ENCODE measurements around the gene ZSCAN20. TPM values are rescaled to one million over a fixed set of nuclear protein-coding genes. Genes with fewer than 3 reads are reported as not detected.
A peak's percentile ranks its signal among the peaks of the same experiment; 100 is the strongest.

The ZSCAN20 gene
- total and polyA plus RNA-seq, 2 of the 4 experiments (the other 2 are of a cell fraction), result 2.1 to 11.1 TPM

GRCh38 chr1:33428661-33429060 lies 43.8 kb upstream of the ZSCAN20 start:
- H2AK5ac ChIP-seq (ENCODE audit: low read depth, low read length), result no peak overlapping the region
- H4K91ac ChIP-seq (ENCODE audit: insufficient read depth, low read depth, low read length), result no peak overlapping the region
- H3K23ac ChIP-seq (ENCODE audit: low read depth, low read length), result 0 out of 2 replicates have a peak overlapping the region, but pooled peaks have one; percentile 32
- dilution Hi-C loops (cut with HindIII; ENCODE audit: low sequenced_read_pairs, unreplicated experiment) (no loop called here), intact Hi-C loops (cut with micrococcal nuclease) (no loop called here), in situ Hi-C loops (cut with MboI; ENCODE audit: low sequenced_read_pairs) (no loop called here)
- H3K56ac ChIP-seq (ENCODE audit: extremely low read depth, insufficient read depth, low read length), result no peak overlapping the region
- H4K20me1 ChIP-seq (ENCODE audit: insufficient read depth, low read length), result no peaks in the 10 kb centered on the region; the same call in 1 of the 2 replicates
- H2AFZ ChIP-seq (replicated peaks; ENCODE audit: low read length, poor library complexity), result no peak overlapping the region
- no peak overlapping the region for H2BK20ac ChIP-seq (ENCODE audit: low read depth, low read length)
- POLR2A ChIA-PET (ENCODE audit: unreplicated experiment), result no interaction called here
- H3K9me3 ChIP-seq (ENCODE audit: control insufficient read depth, insufficient read depth, low read length), result no peaks in the 10 kb centered on the region
- no peaks in the 10 kb centered on the region for H3K36me3 ChIP-seq (ENCODE audit: control insufficient read depth, insufficient read depth, low read length)
- H3K9me1 ChIP-seq (ENCODE audit: insufficient read depth, low read length), result peaks cover 2% of the 10 kb centered on the region; the same call in 1 of the 2 replicates
- no peak overlapping the region for H2BK5ac ChIP-seq (ENCODE audit: low read depth, low read length, poor library complexity, severe bottlenecking)
- no peak overlapping the region for H3K4me2 ChIP-seq (ENCODE audit: low read depth, low read length)
- TF ChIP-seq RFX5 (IDR thresholded peaks at IDR 0.05; ENCODE audit: low read depth, low read length) (no peak), CHD1 (IDR thresholded peaks at IDR 0.05; ENCODE audit: low read depth, low read length) (no peak), MAFK (IDR thresholded peaks at IDR 0.05; ENCODE audit: low read depth, low read length) (no peak), RAD21 (IDR thresholded peaks at IDR 0.05; ENCODE audit: low read length) (no peak), POLR2A (IDR thresholded peaks at IDR 0.05; ENCODE audit: low read depth, low read length) (no peak), MAZ (IDR thresholded peaks at IDR 0.05; ENCODE audit: borderline replicate concordance, low read depth, low read length) (no peak)
- TF ChIP-seq, protein P1, sequence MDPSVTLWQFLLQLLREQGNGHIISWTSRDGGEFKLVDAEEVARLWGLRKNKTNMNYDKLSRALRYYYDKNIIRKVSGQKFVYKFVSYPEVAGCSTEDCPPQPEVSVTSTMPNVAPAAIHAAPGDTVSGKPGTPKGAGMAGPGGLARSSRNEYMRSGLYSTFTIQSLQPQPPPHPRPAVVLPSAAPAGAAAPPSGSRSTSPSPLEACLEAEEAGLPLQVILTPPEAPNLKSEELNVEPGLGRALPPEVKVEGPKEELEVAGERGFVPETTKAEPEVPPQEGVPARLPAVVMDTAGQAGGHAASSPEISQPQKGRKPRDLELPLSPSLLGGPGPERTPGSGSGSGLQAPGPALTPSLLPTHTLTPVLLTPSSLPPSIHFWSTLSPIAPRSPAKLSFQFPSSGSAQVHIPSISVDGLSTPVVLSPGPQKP (IDR thresholded peaks at IDR 0.05; ENCODE audit: borderline replicate concordance, low read depth, low read length), result no peak
- TF ChIP-seq, protein P2, sequence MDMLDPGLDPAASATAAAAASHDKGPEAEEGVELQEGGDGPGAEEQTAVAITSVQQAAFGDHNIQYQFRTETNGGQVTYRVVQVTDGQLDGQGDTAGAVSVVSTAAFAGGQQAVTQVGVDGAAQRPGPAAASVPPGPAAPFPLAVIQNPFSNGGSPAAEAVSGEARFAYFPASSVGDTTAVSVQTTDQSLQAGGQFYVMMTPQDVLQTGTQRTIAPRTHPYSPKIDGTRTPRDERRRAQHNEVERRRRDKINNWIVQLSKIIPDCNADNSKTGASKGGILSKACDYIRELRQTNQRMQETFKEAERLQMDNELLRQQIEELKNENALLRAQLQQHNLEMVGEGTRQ (IDR thresholded peaks at IDR 0.05; ENCODE audit: low read depth, low read length), result no peak
- WGBS, 2 experiments (ENCODE audit: extremely low coverage in 2 of 2, insufficient read length in 1 of 2), result 100% methylated on average over 2 of the region's 2 CpGs; no CpG with 5 or more reads in 1 of the 2 experiments
- peaks cover 8 to 16% of the 10 kb centered on the region in 2 experiments for H3K79me1 ChIP-seq (ENCODE audit: low read depth in 1 of 2, low read length in 2 of 2)
- no peak overlapping the region for H3K4me3 ChIP-seq (ENCODE audit: insufficient read depth, low read depth, low read length)
- ATAC-seq (ENCODE audit: low read depth) (no peak), DNase-seq (no peak)
- BruUV-seq (replicated peaks), result no TSS peak
- no peak overlapping the region for H3K18ac ChIP-seq (ENCODE audit: low read depth, low read length)
- H3K4me1 ChIP-seq (ENCODE audit: control insufficient read depth, insufficient read depth, low read length), result peaks cover 5% of the 10 kb centered on the region
- no peak overlapping the region for H4K8ac ChIP-seq (ENCODE audit: low read depth in 2 of 2, low read length in 2 of 2)
- no peak overlapping the region for H3K27ac ChIP-seq (ENCODE audit: insufficient read depth, low read length)
- CTCF ChIA-PET, result no interaction called here
- no peak overlapping the region for H2BK120ac ChIP-seq (ENCODE audit: low read depth, low read length)
- no peak overlapping the region for H3K14ac ChIP-seq (replicated peaks; ENCODE audit: low read depth, low read length)
- no peak overlapping the region for H4K5ac ChIP-seq (ENCODE audit: low read depth, low read length)
- no peak overlapping the region for H3K4ac ChIP-seq (ENCODE audit: low read depth, low read length)
- no peak overlapping the region for H2BK15ac ChIP-seq (ENCODE audit: low read depth, low read length)
- H2AK9ac ChIP-seq (replicated peaks; ENCODE audit: low read depth, low read length, poor library complexity), result no peak overlapping the region
- no peaks in the 10 kb centered on the region for H3K27me3 ChIP-seq (ENCODE audit: control insufficient read depth, insufficient read depth, low read length)
- H3K9ac ChIP-seq (ENCODE audit: low read depth, low read length), result no peak overlapping the region

All from IMR-90 (cell line).